Hepatocyte (in vitro differentiated cells): ENCODE data around the gene RHOU.

Source experiments
- EZH2 ChIP-seq: fragments of 200-600 bp; sonication (generic); IDR thresholded peaks from 2 replicates; pipeline ENCODE4 v1.6.1; 2016; ENCODE audit warnings: antibody characterized with exemption, mild to moderate bottlenecking, borderline replicate concordance
- EZH2phosphoT487 ChIP-seq: fragments of 200-600 bp; sonication (generic); IDR thresholded peaks from one replicate; pipeline ENCODE4 v1.6.1; 2018; ENCODE audit warnings: antibody characterized with exemption, mild to moderate bottlenecking, low read depth, moderate library complexity; ENCODE audit not compliant: unreplicated experiment, severe bottlenecking
- TF ChIP-seq, protein P1 (sequence below): fragments of 200-600 bp; sonication (generic); IDR thresholded peaks from 2 replicates; pipeline ENCODE4 v1.5.1; 2016; ENCODE audit warnings: antibody characterized with exemption, mild to moderate bottlenecking; ENCODE audit not compliant: poor library complexity

DNA sequence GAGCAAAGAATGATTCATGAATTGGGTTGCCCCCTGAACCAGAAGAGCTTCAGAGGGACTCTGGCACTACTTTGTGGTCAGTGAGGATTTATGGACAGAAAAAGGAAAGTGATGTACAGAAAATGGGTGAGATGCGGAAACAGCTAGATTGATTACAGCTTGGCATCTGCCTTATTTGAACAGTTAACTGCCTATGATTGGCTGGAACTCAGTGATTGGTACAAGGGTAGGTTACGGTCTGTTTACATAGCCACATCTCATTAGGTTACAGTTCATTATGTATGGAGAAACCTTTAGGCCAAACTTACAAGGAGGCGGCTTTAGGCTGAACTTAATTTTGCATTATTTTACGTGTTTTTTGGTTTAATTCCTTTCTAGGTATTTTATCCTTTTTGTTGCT is 29.0 kb upstream of the RHOU start:
- TF ChIP-seq, protein P1, sequence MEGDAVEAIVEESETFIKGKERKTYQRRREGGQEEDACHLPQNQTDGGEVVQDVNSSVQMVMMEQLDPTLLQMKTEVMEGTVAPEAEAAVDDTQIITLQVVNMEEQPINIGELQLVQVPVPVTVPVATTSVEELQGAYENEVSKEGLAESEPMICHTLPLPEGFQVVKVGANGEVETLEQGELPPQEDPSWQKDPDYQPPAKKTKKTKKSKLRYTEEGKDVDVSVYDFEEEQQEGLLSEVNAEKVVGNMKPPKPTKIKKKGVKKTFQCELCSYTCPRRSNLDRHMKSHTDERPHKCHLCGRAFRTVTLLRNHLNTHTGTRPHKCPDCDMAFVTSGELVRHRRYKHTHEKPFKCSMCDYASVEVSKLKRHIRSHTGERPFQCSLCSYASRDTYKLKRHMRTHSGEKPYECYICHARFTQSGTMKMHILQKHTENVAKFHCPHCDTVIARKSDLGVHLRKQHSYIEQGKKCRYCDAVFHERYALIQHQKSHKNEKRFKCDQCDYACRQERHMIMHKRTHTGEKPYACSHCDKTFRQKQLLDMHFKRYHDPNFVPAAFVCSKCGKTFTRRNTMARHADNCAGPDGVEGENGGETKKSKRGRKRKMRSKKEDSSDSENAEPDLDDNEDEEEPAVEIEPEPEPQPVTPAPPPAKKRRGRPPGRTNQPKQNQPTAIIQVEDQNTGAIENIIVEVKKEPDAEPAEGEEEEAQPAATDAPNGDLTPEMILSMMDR: no peak
- no peak for TF ChIP-seq EZH2phosphoT487
- no peak for TF ChIP-seq EZH2
